IMR-90 (cell line): ENCODE results near the gene COL11A2. TPM values are rescaled to one million over a fixed set of nuclear protein-coding genes. Genes with fewer than 3 reads are reported as not detected.

ENCODE experiments used
- ATAC-seq: fragments of 200-7000 bp; cut with Tn5 transposase; 2 replicates; pipeline ENCODE4 v1.9.1; 2020; ENCODE audit warnings: low read depth, mild to moderate bottlenecking, moderate library complexity
- BruUV-seq: library from RNA; stranded (reverse); fragments of 400-500 nt; replicated peaks from 2 replicates; lab custom pipeline; 2021; lab: Mats Ljungman, UMichigan
- CTCF ChIA-PET: fragments of 300-600 bp; formaldehyde crosslinking; extraction: SDS; loops from one replicate; lab custom pipeline; 2021; ENCODE audit warnings: antibody characterized with exemption; lab: Yijun Ruan, JAX
- POLR2A ChIA-PET: fragments of 300-600 bp; sonication (Branson Sonifier 250); formaldehyde crosslinking; loops from one replicate; lab custom pipeline; 2022; ENCODE audit warnings: antibody characterized with exemption; ENCODE audit not compliant: unreplicated experiment; lab: Charles Lee
- DNase-seq: peaks from one replicate; pipeline ENCODE4 v3.0.0; 2013
- H2AFZ ChIP-seq: replicated peaks from 2 replicates; pipeline ENCODE3; 2013; ENCODE audit warnings: low read length, mild to moderate bottlenecking; ENCODE audit not compliant: poor library complexity
- H2AK5ac ChIP-seq: 2 replicates; pipeline ENCODE4 v1.6.1; 2013; ENCODE audit warnings: low read depth, low read length, inconsistent platforms
- H2AK9ac ChIP-seq: replicated peaks from 2 replicates; pipeline ENCODE3; 2013; ENCODE audit warnings: mild to moderate bottlenecking, low read depth, low read length, moderate library complexity; ENCODE audit not compliant: poor library complexity
- H2BK120ac ChIP-seq: 2 replicates; pipeline ENCODE4 v1.6.1; 2013; ENCODE audit warnings: low read depth, low read length, inconsistent platforms
- H2BK15ac ChIP-seq: 3 replicates; pipeline ENCODE4 v1.6.1; 2013; ENCODE audit warnings: low read depth, low read length, inconsistent platforms
- H2BK20ac ChIP-seq: 2 replicates; pipeline ENCODE4 v1.6.1; 2013; ENCODE audit warnings: low read depth, mild to moderate bottlenecking, inconsistent platforms, low read length, moderate library complexity
- H2BK5ac ChIP-seq: 2 replicates; pipeline ENCODE4 v1.6.1; 2013; ENCODE audit warnings: mild to moderate bottlenecking, low read depth, low read length, inconsistent platforms; ENCODE audit not compliant: poor library complexity, severe bottlenecking
- H3K14ac ChIP-seq: replicated peaks from 2 replicates; pipeline ENCODE4 v1.6.1; 2013; ENCODE audit warnings: low read depth, low read length, inconsistent platforms
- H3K18ac ChIP-seq: 2 replicates; pipeline ENCODE4 v1.6.1; 2013; ENCODE audit warnings: low read depth, low read length, control low read depth
- H3K23ac ChIP-seq: 2 replicates; pipeline ENCODE4 v1.6.1; 2013; ENCODE audit warnings: low read depth, low read length, inconsistent platforms
- H3K27ac ChIP-seq: 2 replicates; pipeline ENCODE4 v1.5.1; 2013; ENCODE audit warnings: mild to moderate bottlenecking, control low read depth, low read length; ENCODE audit not compliant: insufficient read depth
- H3K27me3 ChIP-seq: 2 replicates; pipeline ENCODE4 v1.6.1; 2013; ENCODE audit warnings: low read length; ENCODE audit not compliant: control insufficient read depth, insufficient read depth
- H3K36me3 ChIP-seq: 2 replicates; pipeline ENCODE4 v1.6.1; 2013; ENCODE audit warnings: low read length, mixed read lengths; ENCODE audit not compliant: control insufficient read depth, insufficient read depth
- H3K4ac ChIP-seq: 2 replicates; pipeline ENCODE4 v1.6.1; 2013; ENCODE audit warnings: low read depth, low read length, inconsistent platforms
- H3K4me1 ChIP-seq: 2 replicates; pipeline ENCODE4 v1.6.1; 2013; ENCODE audit warnings: low read length, mixed read lengths; ENCODE audit not compliant: control insufficient read depth, insufficient read depth
- H3K4me2 ChIP-seq: 2 replicates; pipeline ENCODE4 v1.6.1; 2013; ENCODE audit warnings: low read depth, mild to moderate bottlenecking, control low read depth, low read length, moderate library complexity
- H3K4me3 ChIP-seq: 2 replicates; pipeline ENCODE4 v1.5.1; 2013; ENCODE audit warnings: low read depth, mild to moderate bottlenecking, control low read depth, low read length, moderate library complexity; ENCODE audit not compliant: insufficient read depth
- H3K56ac ChIP-seq: 2 replicates; pipeline ENCODE4 v1.6.1; 2013; ENCODE audit warnings: low read length, inconsistent platforms; ENCODE audit not compliant: insufficient read depth; ENCODE audit errors: extremely low read depth
- H3K79me1 ChIP-seq, 2 experiments: 2 replicates each; pipeline ENCODE4 v1.6.1; 2013; ENCODE audit warnings: low read length in 2 of 2, inconsistent platforms in 1 of 2, low read depth in 1 of 2
- H3K9ac ChIP-seq: 2 replicates; pipeline ENCODE4 v1.6.1; 2013; ENCODE audit warnings: low read depth, low read length, control low read depth
- H3K9me1 ChIP-seq: 2 replicates; pipeline ENCODE4 v1.6.1; 2013; ENCODE audit warnings: low read length, inconsistent platforms; ENCODE audit not compliant: insufficient read depth
- H3K9me3 ChIP-seq: 2 replicates; pipeline ENCODE4 v1.6.1; 2013; ENCODE audit warnings: low read length; ENCODE audit not compliant: control insufficient read depth, insufficient read depth
- H4K20me1 ChIP-seq: 2 replicates; pipeline ENCODE4 v1.6.1; 2013; ENCODE audit warnings: low read length, inconsistent platforms; ENCODE audit not compliant: insufficient read depth
- H4K5ac ChIP-seq: 2 replicates; pipeline ENCODE4 v1.6.1; 2013; ENCODE audit warnings: mild to moderate bottlenecking, low read depth, low read length, control low read depth
- H4K8ac ChIP-seq, 2 experiments: 2 replicates each; pipeline ENCODE4 v1.6.1; 2013; ENCODE audit warnings: low read depth in 2 of 2, low read length in 2 of 2, control low read depth in 1 of 2, inconsistent platforms in 1 of 2
- H4K91ac ChIP-seq: 2 replicates; pipeline ENCODE4 v1.6.1; 2013; ENCODE audit warnings: low read depth, low read length, inconsistent platforms; ENCODE audit not compliant: insufficient read depth
- CEBPB ChIP-seq: IDR thresholded peaks from 2 replicates; pipeline ENCODE4 v1.6.1; 2012; ENCODE audit warnings: low read depth, low read length, improper control_type of control experiment
- WGBS, 2 experiments: methylation state at CpG; one replicate each; pipeline versions ENCODE4 v1.1.5 to v1.1.7; 2013; ENCODE audit warnings: missing lambda C conversion rate in 2 of 2; ENCODE audit not compliant: insufficient read length in 1 of 2; ENCODE audit errors: extremely low coverage in 2 of 2; 5-methylcytosine and 5-hydroxymethylcytosine counted together
- dilution Hi-C: fragments of 300-500 bp; cut with HindIII; formaldehyde crosslinking; loops from one replicate; pipeline ENCODE4 v1.14.3; 2018; ENCODE audit warnings: low sequenced_read_pairs; ENCODE audit not compliant: unreplicated experiment
- in situ Hi-C: fragments of 300-500 bp; cut with MboI; formaldehyde crosslinking; loops from 3 replicates; pipeline ENCODE4 v1.14.3; 2019; ENCODE audit warnings: low sequenced_read_pairs, inconsistent platforms, mixed read lengths
- intact Hi-C: fragments of 100-400 bp; cut with micrococcal nuclease; formaldehyde crosslinking; loops from 2 replicates; pipeline ENCODE4 v1.10.0; 2022
- polyA plus RNA-seq, 3 experiments: library from polyadenylated mRNA; depleted of rRNA; stranded (reverse); fragments of >200 nt; gene quantifications; 2 replicates each; pipeline ENCODE4 v1.2.3, GENCODE V29; 2012; ENCODE audit warnings: low replicate concordance in 1 of 3
- total RNA-seq: library from RNA; depleted of rRNA; stranded (reverse); fragments of >200 nt; gene quantifications from 2 replicates; pipeline ENCODE4 v1.2.3, GENCODE V29; 2012
- TF ChIP-seq, protein P1 (sequence below): conservative IDR thresholded peaks from 2 replicates; pipeline ENCODE4 v1.5.1; 2012; ENCODE audit warnings: mild to moderate bottlenecking, low read depth, low read length, improper control_type of control experiment

COL11A2 gene
- total and polyA plus RNA-seq, 2 of the 4 experiments (the other 2 are of a cell fraction): under 0.01 to 0.38 TPM

DNA sequence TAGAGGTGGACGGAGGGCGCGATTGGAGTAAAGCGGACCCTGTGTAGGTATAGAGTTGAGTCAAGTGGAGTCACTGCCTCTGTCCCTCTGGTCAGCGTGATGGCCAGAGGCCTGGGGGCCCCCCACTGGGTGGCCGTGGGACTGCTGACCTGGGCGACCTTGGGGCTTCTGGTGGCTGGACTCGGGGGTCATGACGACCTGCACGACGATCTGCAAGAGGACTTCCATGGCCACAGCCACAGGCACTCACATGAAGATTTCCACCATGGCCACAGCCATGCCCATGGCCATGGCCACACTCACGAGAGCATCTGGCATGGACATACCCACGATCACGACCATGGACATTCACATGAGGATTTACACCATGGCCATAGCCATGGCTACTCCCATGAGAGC is 8.9 kb upstream of the COL11A2 start:
- peak overlapping the region; percentile 99 for H2AFZ ChIP-seq
- H3K4ac ChIP-seq: peak overlapping the region; percentile 99
- H4K8ac ChIP-seq: peak overlapping the region; percentile 81 to 99
- no peaks in the 10 kb centered on the region for H3K27me3 ChIP-seq
- H4K20me1 ChIP-seq: peaks cover 55% of the 10 kb centered on the region; the same call in 1 of the 2 replicates
- peak overlapping the region; percentile 88 for H3K18ac ChIP-seq
- TSS peak; percentile 91 for BruUV-seq
- peak overlapping the region; percentile 100 for H3K14ac ChIP-seq
- peak overlapping the region; percentile 13; the same call in 2 of the 3 replicates for H2BK15ac ChIP-seq
- 21% methylated on average over 5 of the region's 14 CpGs; no CpG with 5 or more reads in 1 of the 2 experiments for WGBS, 2 experiments
- ATAC-seq: peak; percentile 3
- TF ChIP-seq, protein P1, sequence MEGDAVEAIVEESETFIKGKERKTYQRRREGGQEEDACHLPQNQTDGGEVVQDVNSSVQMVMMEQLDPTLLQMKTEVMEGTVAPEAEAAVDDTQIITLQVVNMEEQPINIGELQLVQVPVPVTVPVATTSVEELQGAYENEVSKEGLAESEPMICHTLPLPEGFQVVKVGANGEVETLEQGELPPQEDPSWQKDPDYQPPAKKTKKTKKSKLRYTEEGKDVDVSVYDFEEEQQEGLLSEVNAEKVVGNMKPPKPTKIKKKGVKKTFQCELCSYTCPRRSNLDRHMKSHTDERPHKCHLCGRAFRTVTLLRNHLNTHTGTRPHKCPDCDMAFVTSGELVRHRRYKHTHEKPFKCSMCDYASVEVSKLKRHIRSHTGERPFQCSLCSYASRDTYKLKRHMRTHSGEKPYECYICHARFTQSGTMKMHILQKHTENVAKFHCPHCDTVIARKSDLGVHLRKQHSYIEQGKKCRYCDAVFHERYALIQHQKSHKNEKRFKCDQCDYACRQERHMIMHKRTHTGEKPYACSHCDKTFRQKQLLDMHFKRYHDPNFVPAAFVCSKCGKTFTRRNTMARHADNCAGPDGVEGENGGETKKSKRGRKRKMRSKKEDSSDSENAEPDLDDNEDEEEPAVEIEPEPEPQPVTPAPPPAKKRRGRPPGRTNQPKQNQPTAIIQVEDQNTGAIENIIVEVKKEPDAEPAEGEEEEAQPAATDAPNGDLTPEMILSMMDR: 0 out of 2 replicates have a peak, but pooled peaks have one; percentile 4
- no peak for TF ChIP-seq CEBPB
- peak overlapping the region; percentile 92 for H3K27ac ChIP-seq
- peak overlapping the region; percentile 85 for H4K5ac ChIP-seq
- dilution Hi-C loops (no loop called here), in situ Hi-C loops (no loop called here), intact Hi-C loops (loop anchor here (2.0 kb wide), 2 partner anchors 48 to 228 kb away; no protein-coding TSS in a partner anchor)
- peak overlapping the region; percentile 99 for H2AK5ac ChIP-seq
- H4K91ac ChIP-seq: peak overlapping the region; percentile 99
- peak overlapping the region; percentile 95 for H2BK5ac ChIP-seq
- peak overlapping the region; percentile 99 for H3K4me2 ChIP-seq
- CTCF ChIA-PET: no interaction called here
- DNase-seq: no peak
- POLR2A ChIA-PET: no interaction called here
- H2AK9ac ChIP-seq: peak overlapping the region; percentile 100
- peak overlapping the region; percentile 100 for H3K56ac ChIP-seq
- H3K36me3 ChIP-seq: peaks cover 34% of the 10 kb centered on the region
- H2BK120ac ChIP-seq: peak overlapping the region; percentile 76
- peaks cover 20 to 88% of the 10 kb centered on the region in 2 experiments; a peak in 3 of 4 replicates for H3K79me1 ChIP-seq
- H3K9me3 ChIP-seq: no peaks in the 10 kb centered on the region
- peak overlapping the region; percentile 99 for H3K23ac ChIP-seq
- peaks cover 31% of the 10 kb centered on the region for H3K9me1 ChIP-seq
- peak overlapping the region; percentile 73 for H3K4me3 ChIP-seq
- H3K4me1 ChIP-seq: peaks cover 25% of the 10 kb centered on the region
- peak overlapping the region; percentile 98 for H3K9ac ChIP-seq
- no peak overlapping the region for H2BK20ac ChIP-seq
